ENCODE results near the gene FAM180A.

The FAM180A gene

DNA sequence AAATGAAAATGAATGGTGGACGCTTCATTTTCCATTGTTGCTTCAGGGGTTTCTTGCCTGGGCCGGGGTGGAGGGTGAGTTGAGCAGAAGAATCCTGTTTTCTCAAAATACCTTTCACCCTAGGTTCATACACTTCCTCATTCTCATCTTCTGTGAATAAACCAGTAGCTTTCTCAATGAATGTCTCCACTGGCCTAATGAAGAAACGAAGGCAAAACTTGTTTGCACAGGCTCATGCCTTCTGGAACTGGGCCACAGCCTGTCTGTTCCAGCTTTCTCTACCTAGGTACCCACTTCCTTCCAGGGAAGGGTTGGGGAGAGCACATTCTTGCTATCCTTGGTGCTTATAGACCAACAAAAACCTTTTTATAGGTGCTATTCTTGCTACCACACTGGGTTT is 65.0 kb downstream of the FAM180A start:
- DNase-seq (ENCODE audit: low spot score) = no peak

DNA sequence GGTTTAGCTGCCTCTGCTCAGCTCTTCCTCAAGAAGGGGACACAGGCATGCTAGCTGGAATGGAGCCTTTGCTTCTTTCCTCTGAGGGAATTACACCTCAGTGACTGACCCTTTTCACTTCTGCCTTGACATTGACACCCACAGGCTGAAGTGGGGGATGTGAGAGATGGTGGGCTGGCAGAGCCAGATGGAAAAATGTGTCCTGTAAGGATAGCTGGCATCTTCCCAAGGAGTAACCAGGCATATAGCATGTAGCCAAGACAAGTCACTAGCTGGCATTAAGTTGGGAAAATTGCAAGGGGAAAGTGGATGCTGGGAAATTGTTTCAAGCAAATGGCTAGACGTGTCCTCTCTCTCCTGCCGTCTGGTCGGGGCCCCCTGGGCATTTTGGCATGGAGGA is 66.4 kb downstream of the FAM180A start:
- DNase-seq (ENCODE audit: low spot score) = no peak

- DNase-seq (ENCODE audit: low spot score) = no peak
These were observed 66.9 kb downstream of the FAM180A start for GRCh38 chr7:135681762-135682161.
